HCT116 (cell line): ENCODE data around the gene RAP1GAP2.

Source experiments
- EGR1 ChIP-seq: IDR thresholded peaks from 2 replicates; pipeline ENCODE4 v1.6.1; 2012; ENCODE audit warnings: low read depth
- TF ChIP-seq, protein P1 (sequence below), 3 experiments: fragments of 200-600 bp in 1 of 3; sonication (generic) in 1 of 3; IDR thresholded peaks in 2 of 3; conservative IDR thresholded peaks in 1 of 3; 2 replicates each; pipeline ENCODE4 v1.5.1; 2012 to 2017; ENCODE audit warnings: low read depth in 2 of 3, low read length in 2 of 3, antibody characterized with exemption in 1 of 3, borderline replicate concordance in 1 of 3, control low read depth in 1 of 3, mild to moderate bottlenecking in 1 of 3, mixed read lengths in 1 of 3, mixed run types in 1 of 3, moderate library complexity in 1 of 3; ENCODE audit not compliant: insufficient read depth in 1 of 3

DNA sequence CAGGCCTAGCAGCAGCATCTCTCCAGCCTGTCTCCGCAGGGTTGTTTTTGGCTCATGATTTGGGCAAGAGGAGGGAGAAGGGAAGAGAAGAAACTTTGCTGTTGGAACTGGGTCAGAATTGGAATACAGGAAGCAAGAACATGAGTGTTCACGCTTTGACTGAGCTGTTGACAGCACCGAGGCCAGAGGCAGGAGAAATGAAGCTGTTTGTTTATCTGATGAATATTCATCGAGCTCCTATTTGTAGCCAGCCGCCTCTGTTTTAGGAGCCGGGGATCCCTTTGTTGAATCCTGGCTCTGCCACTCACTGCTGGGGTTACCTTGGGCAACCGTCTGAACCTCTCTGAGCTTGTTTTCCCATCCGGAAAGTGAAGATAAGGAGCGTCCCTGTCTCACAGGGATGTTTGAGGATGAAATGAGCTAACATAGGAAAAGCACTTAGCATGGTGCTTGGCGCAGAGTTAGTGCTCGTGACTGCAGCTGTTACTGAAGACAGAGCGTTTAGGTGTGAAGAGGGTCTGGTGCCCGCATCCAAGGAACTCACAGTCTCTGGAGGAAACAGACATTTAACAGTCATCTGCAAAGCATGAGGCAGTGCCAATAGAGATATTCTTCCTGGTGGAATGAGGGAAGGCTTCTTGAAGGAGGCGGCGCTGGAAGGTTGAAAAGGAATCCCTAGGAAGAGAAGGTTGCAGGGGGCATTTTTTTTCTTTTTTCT, 29.2 kb downstream of the RAP1GAP2 start:
- TF ChIP-seq, protein P1, sequence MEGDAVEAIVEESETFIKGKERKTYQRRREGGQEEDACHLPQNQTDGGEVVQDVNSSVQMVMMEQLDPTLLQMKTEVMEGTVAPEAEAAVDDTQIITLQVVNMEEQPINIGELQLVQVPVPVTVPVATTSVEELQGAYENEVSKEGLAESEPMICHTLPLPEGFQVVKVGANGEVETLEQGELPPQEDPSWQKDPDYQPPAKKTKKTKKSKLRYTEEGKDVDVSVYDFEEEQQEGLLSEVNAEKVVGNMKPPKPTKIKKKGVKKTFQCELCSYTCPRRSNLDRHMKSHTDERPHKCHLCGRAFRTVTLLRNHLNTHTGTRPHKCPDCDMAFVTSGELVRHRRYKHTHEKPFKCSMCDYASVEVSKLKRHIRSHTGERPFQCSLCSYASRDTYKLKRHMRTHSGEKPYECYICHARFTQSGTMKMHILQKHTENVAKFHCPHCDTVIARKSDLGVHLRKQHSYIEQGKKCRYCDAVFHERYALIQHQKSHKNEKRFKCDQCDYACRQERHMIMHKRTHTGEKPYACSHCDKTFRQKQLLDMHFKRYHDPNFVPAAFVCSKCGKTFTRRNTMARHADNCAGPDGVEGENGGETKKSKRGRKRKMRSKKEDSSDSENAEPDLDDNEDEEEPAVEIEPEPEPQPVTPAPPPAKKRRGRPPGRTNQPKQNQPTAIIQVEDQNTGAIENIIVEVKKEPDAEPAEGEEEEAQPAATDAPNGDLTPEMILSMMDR (IDR thresholded peaks at IDR 0.05 in 2 of 3, conservative IDR thresholded peaks at IDR 0.05 in 1 of 3; ENCODE audit: borderline replicate concordance in 1 of 3, insufficient read depth in 1 of 3, low read depth in 2 of 3, low read length in 2 of 3) = no peak
- TF ChIP-seq EGR1 = no peak
